HepG2 (cell line): ENCODE measurements around the gene TTC31. TPM values are rescaled to one million over a fixed set of nuclear protein-coding genes. Genes with fewer than 3 reads are reported as not detected.

ENCODE experiments used
- ATM ChIP-seq: fragments of 450-650 bp; IDR thresholded peaks from 2 replicates; pipeline ENCODE4 v1.7.1; 2017; ENCODE audit warnings: mild to moderate bottlenecking, borderline replicate concordance
- CENPX ChIP-seq: sonication (generic); formaldehyde crosslinking; IDR thresholded peaks from 2 replicates; pipeline ENCODE4 v1.9.0; 2021; ENCODE audit warnings: mild to moderate bottlenecking, missing genetic modification reagents, moderate library complexity
- HDAC2 ChIP-seq: sonication (generic); formaldehyde crosslinking; IDR thresholded peaks from 2 replicates; pipeline ENCODE4 v1.4.0; 2020; ENCODE audit warnings: missing genetic modification reagents
- IRF9 ChIP-seq: sonication (generic); formaldehyde crosslinking; IDR thresholded peaks from 2 replicates; pipeline ENCODE4 v1.8.0; 2022; ENCODE audit warnings: missing genetic modification reagents, mild to moderate bottlenecking, borderline replicate concordance
- JUN ChIP-seq: sonication (generic); formaldehyde crosslinking; IDR thresholded peaks from 2 replicates; pipeline ENCODE4 v1.4.0; 2020; ENCODE audit warnings: mild to moderate bottlenecking, missing genetic modification reagents
- KDM6A ChIP-seq: IDR thresholded peaks from 2 replicates; pipeline ENCODE4 v1.6.1; 2016; ENCODE audit warnings: low read depth
- MAFF ChIP-seq: IDR thresholded peaks from 2 replicates; pipeline ENCODE4 v1.6.1; 2011; ENCODE audit warnings: low read depth, low read length, improper control_type of control experiment
- MYC ChIP-seq: sonication (generic); formaldehyde crosslinking; IDR thresholded peaks from 2 replicates; pipeline ENCODE4 v1.9.0; 2021; ENCODE audit warnings: missing genetic modification reagents, borderline replicate concordance
- NFE2L2 ChIP-seq: fragments of 150-350 bp; IDR thresholded peaks from 2 replicates; pipeline ENCODE4 v1.6.1; 2014; ENCODE audit warnings: low read length
- NONO ChIP-seq, 2 experiments: fragments of 450-650 bp in 1 of 2; sonication (generic) in 1 of 2; formaldehyde crosslinking in 1 of 2; IDR thresholded peaks in 1 of 2; conservative IDR thresholded peaks in 1 of 2; 2 replicates each; pipeline versions ENCODE4 v1.6.1 to v1.8.0; 2017 to 2022; ENCODE audit warnings: mild to moderate bottlenecking in 1 of 2, missing genetic modification reagents in 1 of 2, moderate library complexity in 1 of 2
- PHF21A ChIP-seq: sonication (generic); formaldehyde crosslinking; IDR thresholded peaks from 2 replicates; pipeline ENCODE4 v1.5.0; 2020; ENCODE audit warnings: mild to moderate bottlenecking, missing genetic modification reagents
- TOE1 ChIP-seq: sonication (generic); formaldehyde crosslinking; IDR thresholded peaks from 2 replicates; pipeline ENCODE4 v1.4.0; 2020; ENCODE audit warnings: mild to moderate bottlenecking, missing genetic modification reagents
- YEATS4 ChIP-seq: sonication (generic); formaldehyde crosslinking; IDR thresholded peaks from 2 replicates; pipeline ENCODE4 v1.4.0; 2020; ENCODE audit warnings: missing genetic modification reagents, borderline replicate concordance
- ZFP37 ChIP-seq: sonication (generic); formaldehyde crosslinking; IDR thresholded peaks from 2 replicates; pipeline ENCODE4 v1.4.0; 2020; ENCODE audit warnings: missing genetic modification reagents, borderline replicate concordance
- ZNF101 ChIP-seq: sonication (generic); formaldehyde crosslinking; IDR thresholded peaks from 2 replicates; pipeline ENCODE4 v1.4.0; 2020; ENCODE audit warnings: mild to moderate bottlenecking, low read depth, missing genetic modification reagents, borderline replicate concordance
- ZNF124 ChIP-seq: sonication (generic); formaldehyde crosslinking; IDR thresholded peaks from 2 replicates; pipeline ENCODE4 v1.4.0; 2020; ENCODE audit warnings: missing genetic modification reagents
- ZNF17 ChIP-seq: sonication (generic); formaldehyde crosslinking; IDR thresholded peaks from 2 replicates; pipeline ENCODE4 v1.5.0; 2020; ENCODE audit warnings: mild to moderate bottlenecking, missing genetic modification reagents
- ZNF234 ChIP-seq: sonication (generic); formaldehyde crosslinking; conservative IDR thresholded peaks from 2 replicates; pipeline ENCODE4 v1.5.1; 2020; ENCODE audit warnings: mild to moderate bottlenecking, missing genetic modification reagents
- ZNF335 ChIP-seq: sonication (generic); formaldehyde crosslinking; IDR thresholded peaks from 2 replicates; pipeline ENCODE4 v1.4.0; 2020; ENCODE audit warnings: missing genetic modification reagents
- ZNF350 ChIP-seq: sonication (generic); formaldehyde crosslinking; IDR thresholded peaks from 2 replicates; pipeline ENCODE4 v1.4.0; 2020; ENCODE audit warnings: mild to moderate bottlenecking, low read depth, missing genetic modification reagents, borderline replicate concordance
- ZNF441 ChIP-seq: sonication (generic); formaldehyde crosslinking; IDR thresholded peaks from 2 replicates; pipeline ENCODE4 v1.7.0; 2021; ENCODE audit warnings: missing genetic modification reagents, borderline replicate concordance
- ZNF557 ChIP-seq: sonication (generic); formaldehyde crosslinking; IDR thresholded peaks from 2 replicates; pipeline ENCODE4 v1.4.0; 2020; ENCODE audit warnings: missing genetic modification reagents
- ZNF598 ChIP-seq: sonication (generic); formaldehyde crosslinking; IDR thresholded peaks from 2 replicates; pipeline ENCODE4 v1.5.1; 2020; ENCODE audit warnings: mild to moderate bottlenecking, missing genetic modification reagents, borderline replicate concordance
- ZNF773 ChIP-seq: sonication (generic); formaldehyde crosslinking; IDR thresholded peaks from 2 replicates; pipeline ENCODE4 v1.4.0; 2020; ENCODE audit warnings: missing genetic modification reagents, borderline replicate concordance
- ZNF784 ChIP-seq: sonication (generic); formaldehyde crosslinking; IDR thresholded peaks from 2 replicates; pipeline ENCODE4 v1.5.1; 2020; ENCODE audit warnings: missing genetic modification reagents, mild to moderate bottlenecking, borderline replicate concordance
- polyA plus RNA-seq, 8 experiments: library from polyadenylated mRNA; depleted of rRNA in 3 of 8; stranded (reverse) in 7 of 8; unstranded in 1 of 8; fragments of >200 nt; fragmentation: Illumina TruSeq in 4 of 8; extraction: Trizol in 4 of 8; gene quantifications; 2 replicates each; pipeline versions ENCODE4 v1.2.1 to v1.2.3, GENCODE V29; 2011 to 2016; ENCODE audit warnings: low read depth in 4 of 8, missing spikeins in 1 of 8, mixed read lengths in 1 of 8; ENCODE audit not compliant: insufficient read depth in 1 of 8
- total RNA-seq, 5 experiments: library from RNA; depleted of rRNA; stranded (reverse); fragments of >200 nt; fragmentation: Illumina TruSeq; extraction: Trizol; gene quantifications; 2 replicates each; pipeline ENCODE4 v1.2.3, GENCODE V29; 2016; ENCODE audit warnings: low read depth in 1 of 5
- TF ChIP-seq, protein P1 (sequence below): sonication (generic); formaldehyde crosslinking; IDR thresholded peaks from 2 replicates; pipeline ENCODE4 v1.4.0; 2020; ENCODE audit warnings: low read depth, mild to moderate bottlenecking, missing genetic modification reagents
- TF ChIP-seq, protein P2 (sequence below): sonication (generic); formaldehyde crosslinking; IDR thresholded peaks from 2 replicates; pipeline ENCODE4 v1.5.1; 2020; ENCODE audit warnings: missing genetic modification reagents, mild to moderate bottlenecking, borderline replicate concordance

The TTC31 gene
- total and polyA plus RNA-seq, 2 of the 13 experiments (the other 11 are each of a cell fraction or from before 2014, with no cell fraction given), result 28.3 to 39.5 TPM

GRCh38 chr2:74496997-74497776 lies 14.3 kb downstream of the TTC31 start (continued):
- TF ChIP-seq JUN (CRISPR knock-in tag) (no peak), PHF21A (CRISPR knock-in tag) (peak; percentile 55; the same call in 1 of the 2 replicates), ZNF441 (no peak), ZFP37 (CRISPR knock-in tag) (no peak), HDAC2 (CRISPR knock-in tag) (0 out of 2 replicates have a peak, but pooled peaks have one; percentile 37), CENPX (CRISPR knock-in tag) (no peak), ZNF101 (CRISPR knock-in tag) (0 out of 2 replicates have a peak, but pooled peaks have one; percentile 11), ZNF598 (CRISPR knock-in tag) (no peak; the same call in 1 of the 2 replicates), ZNF124 (CRISPR knock-in tag) (no peak), ZNF234 (no peak), YEATS4 (CRISPR knock-in tag) (no peak), IRF9 (CRISPR knock-in tag) (no peak), ZNF773 (CRISPR knock-in tag) (no peak), NONO (IDR thresholded peaks at IDR 0.05) (no peak), NONO (CRISPR knock-in tag; conservative IDR thresholded peaks at IDR 0.05) (peak; percentile 82), KDM6A (CRISPR knock-in tag) (no peak), MYC (CRISPR knock-in tag) (no peak), ZNF17 (no peak), ZNF350 (CRISPR knock-in tag) (no peak), TOE1 (no peak), ZNF784 (CRISPR knock-in tag) (no peak), NFE2L2 (no peak), ATM (no peak), MAFF (no peak), ZNF557 (CRISPR knock-in tag) (no peak), ZNF335 (no peak)
- TF ChIP-seq, protein P1, sequence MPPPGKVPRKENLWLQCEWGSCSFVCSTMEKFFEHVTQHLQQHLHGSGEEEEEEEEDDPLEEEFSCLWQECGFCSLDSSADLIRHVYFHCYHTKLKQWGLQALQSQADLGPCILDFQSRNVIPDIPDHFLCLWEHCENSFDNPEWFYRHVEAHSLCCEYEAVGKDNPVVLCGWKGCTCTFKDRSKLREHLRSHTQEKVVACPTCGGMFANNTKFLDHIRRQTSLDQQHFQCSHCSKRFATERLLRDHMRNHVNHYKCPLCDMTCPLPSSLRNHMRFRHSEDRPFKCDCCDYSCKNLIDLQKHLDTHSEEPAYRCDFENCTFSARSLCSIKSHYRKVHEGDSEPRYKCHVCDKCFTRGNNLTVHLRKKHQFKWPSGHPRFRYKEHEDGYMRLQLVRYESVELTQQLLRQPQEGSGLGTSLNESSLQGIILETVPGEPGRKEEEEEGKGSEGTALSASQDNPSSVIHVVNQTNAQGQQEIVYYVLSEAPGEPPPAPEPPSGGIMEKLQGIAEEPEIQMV (CRISPR knock-in tag), result no peak
- TF ChIP-seq, protein P2, sequence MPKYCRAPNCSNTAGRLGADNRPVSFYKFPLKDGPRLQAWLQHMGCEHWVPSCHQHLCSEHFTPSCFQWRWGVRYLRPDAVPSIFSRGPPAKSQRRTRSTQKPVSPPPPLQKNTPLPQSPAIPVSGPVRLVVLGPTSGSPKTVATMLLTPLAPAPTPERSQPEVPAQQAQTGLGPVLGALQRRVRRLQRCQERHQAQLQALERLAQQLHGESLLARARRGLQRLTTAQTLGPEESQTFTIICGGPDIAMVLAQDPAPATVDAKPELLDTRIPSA (CRISPR knock-in tag), result no peak
